Lower lobe of right lung (tissue), 2 donors: ENCODE data around the gene LRRK1. TPM values are rescaled to one million over a fixed set of nuclear protein-coding genes. Genes with fewer than 3 reads are reported as not detected.

Source experiments
- ATAC-seq, 2 donors: fragments of 200-7000 bp; cut with Tn5 transposase; one replicate each; pipeline ENCODE4 v1.9.1; 2020 to 2022; ENCODE audit warnings: mild to moderate bottlenecking in 2 of 2, moderate library complexity in 2 of 2
- DNase-seq: peaks from one replicate; pipeline ENCODE4 v3.0.0-alpha.2; 2020
- H3K27ac ChIP-seq: fragments of 200-600 bp; one replicate; pipeline ENCODE4 v1.8.0; 2022
- H3K27me3 ChIP-seq: fragments of 200-600 bp; one replicate; pipeline ENCODE4 v1.8.0; 2022; ENCODE audit warnings: low read depth
- H3K36me3 ChIP-seq: fragments of 200-600 bp; one replicate; pipeline ENCODE4 v1.8.0; 2022; ENCODE audit warnings: mild to moderate bottlenecking
- H3K4me1 ChIP-seq: fragments of 200-600 bp; one replicate; pipeline ENCODE4 v1.8.0; 2022
- H3K4me3 ChIP-seq: fragments of 200-600 bp; one replicate; pipeline ENCODE4 v1.8.0; 2022; ENCODE audit warnings: mild to moderate bottlenecking
- H3K9me3 ChIP-seq: fragments of 200-600 bp; one replicate; pipeline ENCODE4 v1.8.0; 2022
- intact Hi-C: fragments of 100-400 bp; cut with DNase I; formaldehyde crosslinking; loops from one replicate; pipeline ENCODE4 v1.11.0; 2022
- total RNA-seq: library from RNA; stranded (reverse); fragmentation: NEBNext Ultra II Directional; extraction: Animal tissue kit (Norgen Biotek cat#: 25700); gene quantifications from one replicate; pipeline ENCODE4 v1.2.1, GENCODE V29; 2021
- TF ChIP-seq, protein P1 (sequence below): fragments of 200-600 bp; IDR thresholded peaks from one replicate; pipeline ENCODE4 v1.8.0; 2022; ENCODE audit warnings: antibody characterized with exemption, mild to moderate bottlenecking
- donor health status: DM: no; HTN: yes; CAD: no; lungs with severe emphysema.

The LRRK1 gene
- total RNA-seq, 1 donor from 2014 or later, result 24.3 TPM

DNA sequence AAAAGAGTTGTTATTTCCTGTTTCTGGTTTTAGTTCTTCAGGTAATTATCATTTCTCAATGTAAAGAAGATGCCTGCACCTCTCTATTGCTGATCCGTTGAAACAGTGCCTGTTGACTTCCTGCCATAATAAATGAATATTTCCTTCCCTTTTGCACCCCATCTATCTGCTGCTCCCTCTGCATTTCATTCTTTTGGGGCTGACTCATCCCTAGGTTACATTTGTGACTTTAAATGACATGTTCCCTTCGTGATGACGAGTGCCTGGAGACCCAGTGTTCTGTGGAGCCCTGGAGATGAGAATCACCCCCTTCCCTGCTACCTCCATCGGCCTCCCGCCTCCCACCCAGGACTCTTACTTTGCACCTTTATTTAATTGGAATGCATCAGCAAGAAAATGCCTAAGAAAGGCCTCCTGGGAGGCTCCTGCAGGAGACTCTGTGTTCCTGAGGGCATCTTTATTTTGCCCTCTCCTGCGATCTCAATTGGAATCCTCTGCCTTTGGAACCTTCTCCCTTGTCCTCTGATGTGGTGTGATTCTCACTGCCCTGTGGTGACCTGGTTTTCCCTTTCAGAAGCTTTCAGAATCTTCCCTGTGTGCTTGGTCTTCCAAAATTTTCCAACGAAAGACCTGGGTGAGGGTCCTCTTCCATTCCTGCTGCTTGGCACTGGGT lies 13.7 kb downstream of the LRRK1 start:
- Histone ChIP-seq H3K27ac (no peak overlapping the region), H3K9me3 (no peaks in the 10 kb centered on the region), H3K4me1 (no peaks in the 10 kb centered on the region), H3K36me3 (peaks cover 5% of the 10 kb centered on the region), H3K27me3 (no peaks in the 10 kb centered on the region), H3K4me3 (no peak overlapping the region)
- TF ChIP-seq, protein P1, sequence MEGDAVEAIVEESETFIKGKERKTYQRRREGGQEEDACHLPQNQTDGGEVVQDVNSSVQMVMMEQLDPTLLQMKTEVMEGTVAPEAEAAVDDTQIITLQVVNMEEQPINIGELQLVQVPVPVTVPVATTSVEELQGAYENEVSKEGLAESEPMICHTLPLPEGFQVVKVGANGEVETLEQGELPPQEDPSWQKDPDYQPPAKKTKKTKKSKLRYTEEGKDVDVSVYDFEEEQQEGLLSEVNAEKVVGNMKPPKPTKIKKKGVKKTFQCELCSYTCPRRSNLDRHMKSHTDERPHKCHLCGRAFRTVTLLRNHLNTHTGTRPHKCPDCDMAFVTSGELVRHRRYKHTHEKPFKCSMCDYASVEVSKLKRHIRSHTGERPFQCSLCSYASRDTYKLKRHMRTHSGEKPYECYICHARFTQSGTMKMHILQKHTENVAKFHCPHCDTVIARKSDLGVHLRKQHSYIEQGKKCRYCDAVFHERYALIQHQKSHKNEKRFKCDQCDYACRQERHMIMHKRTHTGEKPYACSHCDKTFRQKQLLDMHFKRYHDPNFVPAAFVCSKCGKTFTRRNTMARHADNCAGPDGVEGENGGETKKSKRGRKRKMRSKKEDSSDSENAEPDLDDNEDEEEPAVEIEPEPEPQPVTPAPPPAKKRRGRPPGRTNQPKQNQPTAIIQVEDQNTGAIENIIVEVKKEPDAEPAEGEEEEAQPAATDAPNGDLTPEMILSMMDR, result no peak
- ATAC-seq, result no peak
- DNase-seq, result no peak
- intact Hi-C loops, result no loop called here

DNA sequence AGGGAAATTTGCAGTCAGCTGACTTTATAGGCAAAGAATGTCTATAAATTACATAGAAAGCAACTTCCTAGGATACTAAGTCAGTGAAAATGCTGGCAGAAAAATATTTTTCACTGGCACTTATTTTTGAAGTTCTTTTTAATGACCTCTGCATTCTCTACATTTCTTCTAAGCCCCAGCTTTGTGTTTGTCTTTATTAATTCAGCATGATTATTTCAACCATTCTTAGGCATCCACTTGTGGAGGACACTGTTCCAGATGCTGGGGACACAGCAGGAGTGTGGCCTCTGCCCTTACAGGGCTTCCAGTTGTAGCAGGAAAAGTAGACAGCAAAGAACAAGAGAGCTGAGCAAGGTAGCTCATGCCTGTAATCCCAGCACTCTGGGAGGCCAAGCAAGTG lies 15.0 kb downstream of the LRRK1 start:
- no peaks in the 10 kb centered on the region for H3K27me3 ChIP-seq
- no peaks in the 10 kb centered on the region for H3K4me1 ChIP-seq
- no peaks in the 10 kb centered on the region for H3K36me3 ChIP-seq
- no peak for DNase-seq
- intact Hi-C loops, result no loop called here
- TF ChIP-seq, protein P1, result no peak
- H3K4me3 ChIP-seq, result no peak overlapping the region
- ATAC-seq, result no peak
- H3K9me3 ChIP-seq, result no peaks in the 10 kb centered on the region
- no peak overlapping the region for H3K27ac ChIP-seq

DNA sequence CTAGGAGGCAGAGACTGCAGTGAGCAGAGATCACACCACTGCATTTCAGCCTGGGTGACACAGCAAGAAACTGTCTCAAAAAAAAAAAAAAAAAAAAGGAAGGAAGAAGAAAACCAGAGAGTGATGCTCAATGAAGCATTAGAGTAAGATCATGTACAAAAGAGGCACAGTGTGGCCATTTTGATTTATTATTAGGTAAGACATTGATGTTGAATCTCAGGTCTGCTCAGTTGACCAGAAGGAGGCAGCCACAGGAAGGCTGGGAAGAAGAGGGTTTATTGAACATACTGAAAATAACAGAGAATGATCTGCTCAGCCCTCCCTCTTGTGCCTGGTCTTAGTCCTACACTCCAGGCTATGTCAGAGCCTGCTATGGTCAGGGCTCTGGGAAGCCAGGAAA lies 15.6 kb downstream of the LRRK1 start:
- Histone ChIP-seq H3K36me3 (no peaks in the 10 kb centered on the region), H3K9me3 (no peaks in the 10 kb centered on the region), H3K4me1 (no peaks in the 10 kb centered on the region), H3K4me3 (no peak overlapping the region), H3K27me3 (no peaks in the 10 kb centered on the region), H3K27ac (no peak overlapping the region)
- TF ChIP-seq, protein P1, result no peak
- no peak for ATAC-seq
- DNase-seq, result no peak
- intact Hi-C loops, result no loop called here

DNA sequence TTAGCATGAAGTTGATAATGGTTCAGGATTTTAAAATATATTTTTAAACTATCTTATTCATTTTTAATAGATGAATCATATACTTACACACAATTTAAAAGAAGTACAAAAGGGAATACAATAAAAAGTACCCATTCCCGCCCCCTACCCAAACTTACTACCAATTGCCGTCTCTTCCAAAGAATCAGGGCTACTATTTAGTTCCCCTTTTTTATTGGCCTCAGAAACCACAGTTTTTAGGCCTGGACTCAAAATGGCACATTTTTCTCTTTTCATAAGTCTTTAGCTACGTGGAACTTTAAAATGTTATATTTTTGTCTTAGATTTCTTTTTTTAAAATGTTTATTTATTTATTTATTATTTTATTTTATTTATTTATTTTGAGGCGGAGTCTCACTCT lies 18.0 kb downstream of the LRRK1 start:
- H3K27ac ChIP-seq, result no peak overlapping the region
- no peaks in the 10 kb centered on the region for H3K27me3 ChIP-seq
- H3K36me3 ChIP-seq, result no peaks in the 10 kb centered on the region
- DNase-seq (no peak), ATAC-seq (no peak)
- TF ChIP-seq, protein P1, result no peak
- no peaks in the 10 kb centered on the region for H3K9me3 ChIP-seq
- H3K4me1 ChIP-seq, result peaks cover 5% of the 10 kb centered on the region
- intact Hi-C loops, result no loop called here
- H3K4me3 ChIP-seq, result no peak overlapping the region

DNA sequence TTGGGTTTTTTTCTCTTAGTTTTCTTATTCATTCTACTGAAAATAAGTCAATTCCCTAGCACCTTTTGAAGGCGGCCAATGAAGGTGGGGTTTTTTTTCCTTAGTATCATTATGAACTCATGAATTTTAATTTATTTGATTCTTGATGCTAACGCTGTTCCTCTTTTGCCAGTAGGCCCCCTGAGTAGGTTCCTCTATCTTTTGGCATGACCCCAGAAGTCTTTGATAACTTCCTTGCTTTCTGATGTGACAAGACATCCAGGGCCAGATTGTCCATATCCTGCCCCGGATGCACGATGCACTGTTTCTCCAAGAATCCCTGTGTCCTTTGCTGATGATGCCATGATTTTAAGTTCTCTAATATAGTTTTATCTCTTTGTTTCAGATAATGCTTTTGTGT lies 20.6 kb downstream of the LRRK1 start:
- H3K9me3 ChIP-seq, result no peaks in the 10 kb centered on the region
- intact Hi-C loops, result no loop called here
- no peaks in the 10 kb centered on the region for H3K36me3 ChIP-seq
- H3K27ac ChIP-seq, result no peak overlapping the region
- TF ChIP-seq, protein P1, result no peak
- DNase-seq, result no peak
- peaks cover 11% of the 10 kb centered on the region for H3K4me1 ChIP-seq
- no peaks in the 10 kb centered on the region for H3K27me3 ChIP-seq
- H3K4me3 ChIP-seq, result no peak overlapping the region
- ATAC-seq, result no peak
